ENCODE measurements around the gene COX6B2.

COX6B2 gene

GRCh38 chr19:55314396-55314795 is 40.1 kb downstream of the COX6B2 start:
- DNase-seq (ENCODE audit: low read depth): no peak
- TF ChIP-seq CTCF (IDR thresholded peaks at IDR 0.05; ENCODE audit: insufficient read depth, low read depth, low read length, missing control alignments): no peak
- no peak overlapping the region for H3K4me3 ChIP-seq (ENCODE audit: low read length)

- TF ChIP-seq CTCF (IDR thresholded peaks at IDR 0.05; ENCODE audit: insufficient read depth, low read depth, low read length, missing control alignments): no peak
- DNase-seq (ENCODE audit: low read depth): no peak
- no peak overlapping the region for H3K4me3 ChIP-seq (ENCODE audit: low read length)
Observed at GRCh38 chr19:55312621-55313512, 41.7 kb downstream of the COX6B2 start.

- TF ChIP-seq CTCF (IDR thresholded peaks at IDR 0.05; ENCODE audit: insufficient read depth, low read depth, low read length, missing control alignments): no peak
Observed at GRCh38 chr19:55311797-55312196, 42.7 kb downstream of the COX6B2 start.

GRCh38 chr19:55311397-55311796 is 43.1 kb downstream of the COX6B2 start:
- H3K4me3 ChIP-seq (ENCODE audit: low read length): no peak overlapping the region
- no peak for TF ChIP-seq CTCF (IDR thresholded peaks at IDR 0.05; ENCODE audit: insufficient read depth, low read depth, low read length, missing control alignments)
- DNase-seq (ENCODE audit: low read depth): no peak

More at GRCh38 chr19:55311797-55312196, 42.7 kb downstream of the COX6B2 start:
- no peak overlapping the region for H3K4me3 ChIP-seq (ENCODE audit: low read length)
- no peak for DNase-seq (ENCODE audit: low read depth)

- TF ChIP-seq CTCF (IDR thresholded peaks at IDR 0.05; ENCODE audit: insufficient read depth, low read depth, low read length, missing control alignments): no peak
- DNase-seq (ENCODE audit: low read depth): no peak
- no peak overlapping the region for H3K4me3 ChIP-seq (ENCODE audit: low read length)
Observed at GRCh38 chr19:55310498-55310897, 44.0 kb downstream of the COX6B2 start.

GRCh38 chr19:55309448-55309847 is 45.1 kb downstream of the COX6B2 start:
- no peak for TF ChIP-seq CTCF (IDR thresholded peaks at IDR 0.05; ENCODE audit: insufficient read depth, low read depth, low read length, missing control alignments)
- no peak for DNase-seq (ENCODE audit: low read depth)
- no peak overlapping the region for H3K4me3 ChIP-seq (ENCODE audit: low read length)

- no peak for TF ChIP-seq CTCF (IDR thresholded peaks at IDR 0.05; ENCODE audit: insufficient read depth, low read depth, low read length, missing control alignments)
- H3K4me3 ChIP-seq (ENCODE audit: low read length): no peak overlapping the region
Observed at GRCh38 chr19:55308281-55308680, 46.2 kb downstream of the COX6B2 start.

More at GRCh38 chr19:55308281-55308680, 46.2 kb downstream of the COX6B2 start:
- DNase-seq (ENCODE audit: low read depth): no peak

Measured in epithelial cell of esophagus (primary cell).